Activated CD4-positive, alpha-beta T cell treated with anti-CD3 and anti-CD28 coated beads for 36 hours (primary cell): ENCODE data around the gene PODN. TPM values are rescaled to one million over a fixed set of nuclear protein-coding genes. Genes with fewer than 3 reads are reported as not detected.

Experiments
- ATAC-seq: fragments of 200-7000 bp; cut with Tn5 transposase; one replicate; pipeline ENCODE4 v1.10.0; 2021; ENCODE audit warnings: mild to moderate bottlenecking, moderate library complexity
- CTCF ChIA-PET: fragments of 350-600 bp; sonication (Branson Sonifier 250); formaldehyde crosslinking; loops from one replicate; lab custom pipeline; 2021; ENCODE audit warnings: antibody characterized with exemption; lab: Charles Lee
- POLR2A ChIA-PET: fragments of 350-600 bp; sonication (Branson Sonifier 250); formaldehyde crosslinking; loops from one replicate; lab custom pipeline; 2021; ENCODE audit warnings: antibody characterized with exemption, inconsistent platforms; lab: Charles Lee
- DNase-seq: peaks from one replicate; pipeline ENCODE4 v3.0.0-alpha.2; 2020
- H3K27ac Mint-ChIP-seq: one replicate; pipeline ENCODE4 v1.8.0; 2021; ENCODE audit warnings: mixed read lengths
- H3K27me3 Mint-ChIP-seq: one replicate; pipeline ENCODE4 v1.8.0; 2021; ENCODE audit warnings: mixed read lengths
- H3K36me3 Mint-ChIP-seq: one replicate; pipeline ENCODE4 v1.8.0; 2021; ENCODE audit warnings: low read depth, mixed read lengths
- H3K4me1 Mint-ChIP-seq: one replicate; pipeline ENCODE4 v1.8.0; 2021; ENCODE audit warnings: mixed read lengths
- H3K4me3 Mint-ChIP-seq: one replicate; pipeline ENCODE4 v1.8.0; 2021; ENCODE audit warnings: mild to moderate bottlenecking, moderate library complexity, mixed read lengths
- H3K9me3 Mint-ChIP-seq: one replicate; pipeline ENCODE4 v1.8.0; 2021; ENCODE audit warnings: low read depth, mixed read lengths
- intact Hi-C, 2 experiments: fragments of 100-400 bp; cut with DNase I in 1 of 2; cut with micrococcal nuclease in 1 of 2; formaldehyde crosslinking; loops; one replicate each; pipeline versions ENCODE4 v1.14.2 to v1.15.1; 2022 to 2024; cut with DNase I, micrococcal nuclease
- total RNA-seq, 2 experiments: library from RNA; stranded (reverse); gene quantifications; one replicate each; pipeline ENCODE4 v1.2.3, GENCODE V29; 2021

PODN gene
- total RNA-seq, 2 experiments from 2014 or later, result not detected

DNA sequence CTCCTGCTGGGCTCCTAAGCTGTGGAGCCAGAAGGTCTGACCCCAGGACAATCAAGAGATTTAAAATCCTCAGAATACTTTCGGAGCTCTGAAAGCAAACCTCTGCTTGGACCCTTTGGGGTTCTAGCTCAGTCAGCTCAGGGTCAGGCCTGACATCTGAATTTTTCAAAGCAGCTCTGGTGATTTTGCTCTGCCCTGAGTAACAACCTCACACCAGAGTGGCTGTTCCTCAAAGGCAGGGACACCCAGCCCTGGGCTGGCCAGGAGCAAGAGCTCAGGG lies 68.5 kb downstream of the PODN start:
- intact Hi-C loops, result no loop called here
- Mint-ChIP-seq H3K4me1 (no peaks in the 10 kb centered on the region), H3K4me3 (no peak overlapping the region), H3K36me3 (no peaks in the 10 kb centered on the region), H3K27me3 (no peaks in the 10 kb centered on the region), H3K9me3 (no peaks in the 10 kb centered on the region), H3K27ac (no peak overlapping the region)
- ChIA-PET CTCF (no interaction called here), POLR2A (no interaction called here)
- ATAC-seq (no peak), DNase-seq (no peak)

GRCh38 chr1:53130878-53131589 lies 69.0 kb downstream of the PODN start:
- Mint-ChIP-seq H3K27ac (no peak overlapping the region), H3K4me1 (no peaks in the 10 kb centered on the region), H3K27me3 (no peaks in the 10 kb centered on the region), H3K4me3 (no peak overlapping the region), H3K36me3 (no peaks in the 10 kb centered on the region), H3K9me3 (no peaks in the 10 kb centered on the region)
- CTCF ChIA-PET, result no interaction called here
- ATAC-seq (no peak), DNase-seq (no peak)
- POLR2A ChIA-PET, result no interaction called here
- intact Hi-C loops, result no loop called here

- Mint-ChIP-seq H3K27me3 (no peaks in the 10 kb centered on the region), H3K9me3 (no peaks in the 10 kb centered on the region), H3K36me3 (no peaks in the 10 kb centered on the region), H3K27ac (no peak overlapping the region), H3K4me3 (no peak overlapping the region), H3K4me1 (no peaks in the 10 kb centered on the region)
- intact Hi-C loops, result no loop called here
- DNase-seq (no peak), ATAC-seq (no peak)
- CTCF ChIA-PET, result no interaction called here
- POLR2A ChIA-PET, result no interaction called here
These were observed 69.6 kb downstream of the PODN start for GRCh38 chr1:53131590-53131938.

GRCh38 chr1:53132176-53132575 lies 70.2 kb downstream of the PODN start:
- POLR2A ChIA-PET, result no interaction called here
- Mint-ChIP-seq H3K27ac (no peak overlapping the region), H3K36me3 (no peaks in the 10 kb centered on the region), H3K9me3 (peaks cover under 1% of the 10 kb centered on the region), H3K4me1 (no peaks in the 10 kb centered on the region), H3K27me3 (no peaks in the 10 kb centered on the region), H3K4me3 (no peak overlapping the region)
- CTCF ChIA-PET, result no interaction called here
- no peak for ATAC-seq
- no peak for DNase-seq
- intact Hi-C loops, result no loop called here

DNA sequence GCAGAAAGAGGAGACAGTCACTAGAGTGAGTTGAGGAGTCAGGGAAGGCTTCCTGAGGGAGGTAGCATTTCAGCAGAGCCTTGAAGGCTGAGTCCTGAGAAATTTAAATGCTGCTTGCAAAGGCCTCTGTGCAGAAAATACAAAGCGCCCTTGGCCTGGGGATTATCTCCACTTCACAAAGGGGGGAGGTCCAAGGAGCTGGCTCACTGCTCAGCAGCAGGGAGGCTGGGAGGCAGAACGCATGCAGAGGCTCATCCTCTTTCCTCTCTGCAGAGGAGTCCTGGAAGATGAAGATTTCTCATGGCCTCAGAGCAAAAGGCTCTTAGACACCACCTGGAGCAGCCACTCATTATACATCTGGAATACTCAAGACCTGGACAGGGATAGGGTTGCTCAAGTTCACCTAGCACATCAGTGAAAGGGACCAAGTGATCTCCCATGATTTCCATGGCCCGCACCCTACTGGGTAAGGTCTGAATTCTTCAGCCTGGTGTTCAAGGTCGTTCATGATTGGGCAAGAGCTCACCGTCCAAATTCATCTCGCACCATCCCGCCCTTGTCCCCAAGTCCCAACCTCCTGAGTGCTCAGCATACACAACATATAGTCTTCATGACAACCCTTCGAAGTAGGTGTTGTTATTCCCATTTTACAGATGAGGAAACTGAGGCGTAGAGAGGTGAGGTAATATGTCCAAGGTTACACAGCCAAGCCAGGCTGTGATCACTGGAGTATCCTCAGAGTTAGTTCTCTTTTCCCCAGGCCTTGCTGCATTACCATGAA lies 71.4 kb downstream of the PODN start:
- H3K9me3 Mint-ChIP-seq, result peaks cover 9% of the 10 kb centered on the region
- H3K27ac Mint-ChIP-seq, result no peak overlapping the region
- no peak overlapping the region for H3K4me3 Mint-ChIP-seq
- no peaks in the 10 kb centered on the region for H3K4me1 Mint-ChIP-seq
- no peak for DNase-seq
- no peaks in the 10 kb centered on the region for H3K27me3 Mint-ChIP-seq
- H3K36me3 Mint-ChIP-seq, result peaks cover 3% of the 10 kb centered on the region
- no peak for ATAC-seq
- intact Hi-C loops, result no loop called here
- ChIA-PET POLR2A (no interaction called here), CTCF (no interaction called here)

GRCh38 chr1:53134042-53134485 lies 72.1 kb downstream of the PODN start:
- CTCF ChIA-PET, result no interaction called here
- intact Hi-C loops, result no loop called here
- no peak overlapping the region for H3K27ac Mint-ChIP-seq

More at GRCh38 chr1:53134042-53134485, 72.1 kb downstream of the PODN start:
- H3K9me3 Mint-ChIP-seq, result peaks cover 9% of the 10 kb centered on the region
- H3K27me3 Mint-ChIP-seq, result no peaks in the 10 kb centered on the region
- no peaks in the 10 kb centered on the region for H3K4me1 Mint-ChIP-seq
- no peak overlapping the region for H3K4me3 Mint-ChIP-seq
- no peak for ATAC-seq
- no peak for DNase-seq
- H3K36me3 Mint-ChIP-seq, result peaks cover 3% of the 10 kb centered on the region
- POLR2A ChIA-PET, result no interaction called here

Other genes starting within 250 kb of the PODN start
- under 1 TPM; 0.11 to 0.25 TPM for gene ZYG11A, start 219.5 kb upstream of the PODN start, total RNA-seq
- gene ECHDC2, start 140.5 kb upstream of the PODN start, total RNA-seq, result 10 to 100 TPM; 62.6 to 67.2 TPM
- gene SCP2, start 134.9 kb upstream of the PODN start, total RNA-seq, result 10 to 100 TPM; 46.6 to 67.1 TPM
- not detected for gene SLC1A7, start 80.4 kb downstream of the PODN start, total RNA-seq
- 10 to 100 TPM; 20.7 to 23.7 TPM for gene CPT2, start 134.6 kb downstream of the PODN start, total RNA-seq
- gene CZIB, start 158.4 kb downstream of the PODN start, total RNA-seq, result 10 to 100 TPM; 45.4 to 48.7 TPM
- gene MAGOH, start 176.3 kb downstream of the PODN start, total RNA-seq, result 10 to 100 TPM; 73.7 to 92.3 TPM